ENCODE measurements around the gene ZNF407.
A peak's percentile ranks its signal among the peaks of the same experiment; 100 is the strongest.

- peak; percentile 31 for TF ChIP-seq CTCF (IDR thresholded peaks at IDR 0.05)
- no peak for TF ChIP-seq EZH2phosphoT487 (IDR thresholded peaks at IDR 0.05)
- TF ChIP-seq EZH2 (IDR thresholded peaks at IDR 0.05) = no peak
These were observed 366.3 kb downstream of the ZNF407 start for GRCh38 chr18:74963820-74964446.

All from neural progenitor cell (in vitro differentiated cells).